A549 (cell line): ENCODE results near the gene BNIP5.

Experiments used
- CHD4 ChIP-seq: fragments of 200-600 bp; sonication (generic); IDR thresholded peaks from 2 replicates; pipeline ENCODE4 v1.6.1; 2016; ENCODE audit warnings: antibody characterized with exemption, mild to moderate bottlenecking, borderline replicate concordance
- EP300 ChIP-seq, 2 experiments: fragments of >200 bp; sonication (Bioruptor Twin); formaldehyde crosslinking; IDR thresholded peaks; 2 replicates in 1 of 2; 3 replicates in 1 of 2; pipeline ENCODE4 v1.6.1; 2016 to 2017
- FOXS1 ChIP-seq: fragments of 250-450 bp; sonication (Bioruptor Pico); IDR thresholded peaks from 2 replicates; pipeline ENCODE4 v1.5.0; 2020; ENCODE audit warnings: mild to moderate bottlenecking, moderate library complexity
- HOXA7 ChIP-seq: fragments of 250-450 bp; sonication (Bioruptor Pico); IDR thresholded peaks from 2 replicates; pipeline ENCODE4 v1.5.0; 2020; ENCODE audit warnings: mild to moderate bottlenecking, moderate library complexity
- MYC ChIP-seq: IDR thresholded peaks from 2 replicates; pipeline ENCODE4 v1.6.1; 2012; ENCODE audit warnings: mild to moderate bottlenecking, inconsistent platforms, low read length, improper control_type of control experiment, borderline replicate concordance
- RARB ChIP-seq: fragments of 250-450 bp; sonication (Bioruptor Pico); IDR thresholded peaks from 2 replicates; pipeline ENCODE4 v1.8.0; 2021; ENCODE audit warnings: mild to moderate bottlenecking, moderate library complexity
- SREBF2 ChIP-seq: fragments of 450-650 bp; IDR thresholded peaks from 2 replicates; pipeline ENCODE4 v1.6.1; 2014; ENCODE audit warnings: mild to moderate bottlenecking, moderate library complexity
- ZFP36 ChIP-seq: fragments of 450-650 bp; IDR thresholded peaks from 2 replicates; pipeline ENCODE4 v1.6.1; 2014; ENCODE audit warnings: borderline replicate concordance; ENCODE audit not compliant: partially characterized antibody
- TF ChIP-seq, protein P1 (sequence below): fragments of >200 bp; sonication (Bioruptor Twin); formaldehyde crosslinking; IDR thresholded peaks from 3 replicates; pipeline ENCODE4 v1.5.1; 2016

GRCh38 chr6:36277946-36278470 lies 58.7 kb downstream of the BNIP5 start:
- no peak for TF ChIP-seq ZFP36
- TF ChIP-seq, protein P1, sequence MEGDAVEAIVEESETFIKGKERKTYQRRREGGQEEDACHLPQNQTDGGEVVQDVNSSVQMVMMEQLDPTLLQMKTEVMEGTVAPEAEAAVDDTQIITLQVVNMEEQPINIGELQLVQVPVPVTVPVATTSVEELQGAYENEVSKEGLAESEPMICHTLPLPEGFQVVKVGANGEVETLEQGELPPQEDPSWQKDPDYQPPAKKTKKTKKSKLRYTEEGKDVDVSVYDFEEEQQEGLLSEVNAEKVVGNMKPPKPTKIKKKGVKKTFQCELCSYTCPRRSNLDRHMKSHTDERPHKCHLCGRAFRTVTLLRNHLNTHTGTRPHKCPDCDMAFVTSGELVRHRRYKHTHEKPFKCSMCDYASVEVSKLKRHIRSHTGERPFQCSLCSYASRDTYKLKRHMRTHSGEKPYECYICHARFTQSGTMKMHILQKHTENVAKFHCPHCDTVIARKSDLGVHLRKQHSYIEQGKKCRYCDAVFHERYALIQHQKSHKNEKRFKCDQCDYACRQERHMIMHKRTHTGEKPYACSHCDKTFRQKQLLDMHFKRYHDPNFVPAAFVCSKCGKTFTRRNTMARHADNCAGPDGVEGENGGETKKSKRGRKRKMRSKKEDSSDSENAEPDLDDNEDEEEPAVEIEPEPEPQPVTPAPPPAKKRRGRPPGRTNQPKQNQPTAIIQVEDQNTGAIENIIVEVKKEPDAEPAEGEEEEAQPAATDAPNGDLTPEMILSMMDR = no peak
- no peak for TF ChIP-seq CHD4
- TF ChIP-seq EP300 (IDR thresholded peaks at IDR 0.05) = no peak
- no peak for TF ChIP-seq RARB (CRISPR knock-in tag)
- TF ChIP-seq MYC = no peak
- no peak for TF ChIP-seq FOXS1
- no peak for TF ChIP-seq SREBF2
- TF ChIP-seq HOXA7 (CRISPR knock-in tag) = no peak
